DMS79 treated with DMSO at 0.1 percent for 48 hours (cell line): ENCODE data around the gene ADAMTS17.

ENCODE experiments used
- DNase-seq: peaks from one replicate; lab custom pipeline; 2025; lab: John Stamatoyannopoulos, UW

ADAMTS17 gene

GRCh38 chr15:100053474-100054121 lies 288.2 kb downstream of the ADAMTS17 start:
- DNase-seq, result no peak

- DNase-seq, result no peak
These were observed 288.9 kb downstream of the ADAMTS17 start for GRCh38 chr15:100052716-100053473.

- DNase-seq, result no peak
These were observed 290.6 kb downstream of the ADAMTS17 start for GRCh38 chr15:100050877-100051786.

- no peak for DNase-seq
These were observed 291.6 kb downstream of the ADAMTS17 start for GRCh38 chr15:100049936-100050876.

- DNase-seq, result no peak
These were observed 292.3 kb downstream of the ADAMTS17 start for GRCh38 chr15:100049483-100049882.

- no peak for DNase-seq
These were observed 293.0 kb downstream of the ADAMTS17 start for GRCh38 chr15:100048736-100049135.

- no peak for DNase-seq
These were observed 298.1 kb downstream of the ADAMTS17 start for GRCh38 chr15:100043692-100044091.

GRCh38 chr15:100043068-100043641 lies 298.6 kb downstream of the ADAMTS17 start:
- no peak for DNase-seq

- no peak for DNase-seq
These were observed 299.2 kb downstream of the ADAMTS17 start for GRCh38 chr15:100042558-100042957.

- DNase-seq, result no peak
These were observed 300.5 kb downstream of the ADAMTS17 start for GRCh38 chr15:100041127-100041828.

- no peak for DNase-seq
These were observed 301.8 kb downstream of the ADAMTS17 start for GRCh38 chr15:100039994-100040393.

GRCh38 chr15:100038736-100039135 lies 303.0 kb downstream of the ADAMTS17 start:
- no peak for DNase-seq

GRCh38 chr15:100037901-100038300 lies 303.9 kb downstream of the ADAMTS17 start:
- DNase-seq, result no peak

GRCh38 chr15:100036015-100036414 lies 305.8 kb downstream of the ADAMTS17 start:
- DNase-seq, result no peak

- no peak for DNase-seq
These were observed 307.6 kb downstream of the ADAMTS17 start for GRCh38 chr15:100034191-100034590.

- no peak for DNase-seq
These were observed 308.5 kb downstream of the ADAMTS17 start for GRCh38 chr15:100033140-100033857.

GRCh38 chr15:100032358-100033085 lies 309.3 kb downstream of the ADAMTS17 start:
- DNase-seq, result no peak

- DNase-seq, result no peak
These were observed 310.0 kb downstream of the ADAMTS17 start for GRCh38 chr15:100031665-100032357.
